Lung (tissue), 16 donors: ENCODE measurements around the gene LRRFIP2. TPM values are rescaled to one million over a fixed set of nuclear protein-coding genes. Genes with fewer than 3 reads are reported as not detected.
"Not testable (repeated sequence)": the region's sequence is repeated elsewhere in the genome, so short reads cannot be mapped to it uniquely, and the experiment has no call there.

Source experiments
- ATAC-seq: fragments of 200-7000 bp; cut with Tn5 transposase; one replicate; pipeline ENCODE4 v1.9.1; 2020; ENCODE audit warnings: moderate number of reproducible peaks; ENCODE audit not compliant: insufficient read depth, low FRiP score
- DNase-seq, 3 donors: peaks; one replicate each; pipeline ENCODE4 v3.0.0-alpha.2; 2013 to 2017
- H3K27ac ChIP-seq, 2 donors: one replicate each; pipeline ENCODE4 v1.5.1; 2013; ENCODE audit warnings: mild to moderate bottlenecking in 2 of 2, moderate library complexity in 2 of 2, control low read depth in 1 of 2, inconsistent platforms in 1 of 2, low read depth in 1 of 2, low read length in 1 of 2
- H3K27me3 ChIP-seq, 3 donors: one replicate each; pipeline ENCODE4 v1.5.1; 2013; ENCODE audit warnings: low read length in 2 of 3; ENCODE audit not compliant: control insufficient read depth in 3 of 3, insufficient read depth in 3 of 3
- H3K36me3 ChIP-seq, 4 donors: one replicate each; pipeline ENCODE4 v1.5.1; 2013; ENCODE audit warnings: low read length in 4 of 4, mild to moderate bottlenecking in 1 of 4, moderate library complexity in 1 of 4; ENCODE audit not compliant: control insufficient read depth in 4 of 4, insufficient read depth in 4 of 4
- H3K4me1 ChIP-seq, 5 donors: one replicate each; pipeline ENCODE4 v1.5.1; 2013; ENCODE audit warnings: low read length in 5 of 5, mild to moderate bottlenecking in 2 of 5, moderate library complexity in 1 of 5; ENCODE audit not compliant: control insufficient read depth in 5 of 5, insufficient read depth in 5 of 5
- H3K4me3 ChIP-seq: one replicate; pipeline ENCODE4 v1.5.1; 2013; ENCODE audit warnings: mild to moderate bottlenecking, control low read depth, moderate library complexity
- H3K9ac ChIP-seq, 2 donors: one replicate each; pipeline ENCODE4 v1.5.1; 2013; ENCODE audit warnings: low read length in 2 of 2, control low read depth in 1 of 2; ENCODE audit not compliant: insufficient read depth in 1 of 2
- H3K9me3 ChIP-seq, 4 donors: one replicate each; pipeline ENCODE4 v1.5.1; 2013; ENCODE audit warnings: low read length in 3 of 4, mild to moderate bottlenecking in 1 of 4, moderate library complexity in 1 of 4; ENCODE audit not compliant: control insufficient read depth in 4 of 4, insufficient read depth in 3 of 4
- WGBS, 2 donors: extraction: QIAGEN DNeasy Blood & Tissue Kit; methylation state at CpG; one replicate each; pipeline ENCODE4 v1.1.7; 2013; 5-methylcytosine and 5-hydroxymethylcytosine counted together
- long read RNA-seq, 5 donors: transcript quantifications; one replicate each; lab custom pipeline, GENCODE V29; 2026
- polyA plus RNA-seq, 2 donors: library from polyadenylated mRNA; stranded (reverse); fragments of 200-250 nt; gene quantifications; one replicate each; pipeline ENCODE4 v1.2.1, GENCODE V29; 2013
- total RNA-seq, 2 donors: library from RNA; depleted of rRNA in 1 of 2; stranded (reverse); fragments of >200 nt in 1 of 2; gene quantifications; one replicate each; pipeline ENCODE4 v1.2.1, GENCODE V29; 2014 to 2021
- TF ChIP-seq, protein P1 (sequence below): IDR thresholded peaks from 2 replicates; pipeline ENCODE4 v1.5.1; 2012; ENCODE audit warnings: mild to moderate bottlenecking; ENCODE audit errors: control extremely low read depth, extremely low read depth
- donor health status: control.
- donor health status: control.
- donor health status: Bipolar disorder and iron deficiency.
- donor health status: healthy.
- donor health status: DM: yes; HTN: yes; CAD: no.

Gene LRRFIP2, protein sequence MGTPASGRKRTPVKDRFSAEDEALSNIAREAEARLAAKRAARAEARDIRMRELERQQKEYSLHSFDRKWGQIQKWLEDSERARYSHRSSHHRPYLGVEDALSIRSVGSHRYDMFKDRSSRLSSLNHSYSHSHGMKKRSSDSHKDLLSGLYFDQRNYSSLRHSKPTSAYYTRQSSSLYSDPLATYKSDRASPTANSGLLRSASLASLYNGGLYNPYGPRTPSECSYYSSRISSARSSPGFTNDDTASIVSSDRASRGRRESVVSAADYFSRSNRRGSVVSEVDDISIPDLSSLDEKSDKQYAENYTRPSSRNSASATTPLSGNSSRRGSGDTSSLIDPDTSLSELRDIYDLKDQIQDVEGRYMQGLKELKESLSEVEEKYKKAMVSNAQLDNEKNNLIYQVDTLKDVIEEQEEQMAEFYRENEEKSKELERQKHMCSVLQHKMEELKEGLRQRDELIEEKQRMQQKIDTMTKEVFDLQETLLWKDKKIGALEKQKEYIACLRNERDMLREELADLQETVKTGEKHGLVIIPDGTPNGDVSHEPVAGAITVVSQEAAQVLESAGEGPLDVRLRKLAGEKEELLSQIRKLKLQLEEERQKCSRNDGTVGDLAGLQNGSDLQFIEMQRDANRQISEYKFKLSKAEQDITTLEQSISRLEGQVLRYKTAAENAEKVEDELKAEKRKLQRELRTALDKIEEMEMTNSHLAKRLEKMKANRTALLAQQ
- total RNA-seq (100 to 1,000 TPM in 1 of 2 donors, 10 to 100 TPM in 1; 60.0 to 106 TPM), polyA plus RNA-seq (10 to 100 TPM; 24.8 to 29.1 TPM)
- long read RNA-seq, donor 1, transcript LRRFIP2-205 (15 exons, 2,522 nt), result major isoform, 9 of 35 reads
- long read RNA-seq, donor 1, partial matches to known transcripts, result 19 of 35 reads
- long read RNA-seq, donor 1, other reads (novel, unspliced or antisense), result 0 of 35 reads
- long read RNA-seq, donor 2, partial matches to known transcripts, result 11 of 13 reads
- long read RNA-seq, donor 2, other reads (novel, unspliced or antisense), result 0 of 13 reads
- long read RNA-seq, donor 3, partial matches to known transcripts, result 12 of 19 reads
- long read RNA-seq, donor 3, other reads (novel, unspliced or antisense), result 0 of 19 reads
- long read RNA-seq, donor 4, partial matches to known transcripts, result 13 of 14 reads
- long read RNA-seq, donor 4, other reads (novel, unspliced or antisense), result 0 of 14 reads
- long read RNA-seq, donor 5, partial matches to known transcripts, result 19 of 30 reads
- long read RNA-seq, donor 5, other reads (novel, unspliced or antisense), result 0 of 30 reads

DNA sequence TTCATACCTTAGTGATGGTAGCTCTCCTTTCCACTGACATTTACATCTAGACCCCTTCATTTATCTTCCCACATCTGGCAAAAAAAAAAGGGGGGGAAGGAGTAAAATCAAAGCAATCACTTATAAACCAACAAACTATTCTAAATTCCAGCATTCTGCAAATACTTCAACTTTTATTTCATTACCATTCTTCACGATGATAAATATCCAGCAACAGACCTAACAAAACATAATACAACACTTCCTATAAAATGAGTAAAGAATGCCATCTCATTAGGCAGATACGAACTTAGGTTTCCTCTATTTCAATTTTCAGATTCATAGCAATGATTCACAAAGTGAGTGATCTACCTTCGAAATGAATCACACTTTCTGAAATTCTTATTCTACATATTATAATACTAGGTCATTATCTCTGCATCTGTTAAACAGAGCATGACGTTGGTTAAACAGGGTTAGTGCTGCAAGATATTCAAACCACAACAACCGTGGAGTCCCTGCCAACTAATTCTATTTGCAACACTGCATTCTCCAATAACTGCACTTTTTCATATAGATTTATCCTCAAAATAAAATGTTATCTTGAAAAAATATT lies at the start of gene LRRFIP2:
Gene LRRFIP2, minus strand, starts transcription at position 51 of the 595 bp plus-strand sequence. CDS start 25,599 bp downstream, outside the sequence.
- peak in 2 of 3 donors; percentile 50 to 55 for DNase-seq
- WGBS, 2 donors, result 1 to 2% methylated on average over 5 of the region's 5 CpGs
- TF ChIP-seq, protein P1, sequence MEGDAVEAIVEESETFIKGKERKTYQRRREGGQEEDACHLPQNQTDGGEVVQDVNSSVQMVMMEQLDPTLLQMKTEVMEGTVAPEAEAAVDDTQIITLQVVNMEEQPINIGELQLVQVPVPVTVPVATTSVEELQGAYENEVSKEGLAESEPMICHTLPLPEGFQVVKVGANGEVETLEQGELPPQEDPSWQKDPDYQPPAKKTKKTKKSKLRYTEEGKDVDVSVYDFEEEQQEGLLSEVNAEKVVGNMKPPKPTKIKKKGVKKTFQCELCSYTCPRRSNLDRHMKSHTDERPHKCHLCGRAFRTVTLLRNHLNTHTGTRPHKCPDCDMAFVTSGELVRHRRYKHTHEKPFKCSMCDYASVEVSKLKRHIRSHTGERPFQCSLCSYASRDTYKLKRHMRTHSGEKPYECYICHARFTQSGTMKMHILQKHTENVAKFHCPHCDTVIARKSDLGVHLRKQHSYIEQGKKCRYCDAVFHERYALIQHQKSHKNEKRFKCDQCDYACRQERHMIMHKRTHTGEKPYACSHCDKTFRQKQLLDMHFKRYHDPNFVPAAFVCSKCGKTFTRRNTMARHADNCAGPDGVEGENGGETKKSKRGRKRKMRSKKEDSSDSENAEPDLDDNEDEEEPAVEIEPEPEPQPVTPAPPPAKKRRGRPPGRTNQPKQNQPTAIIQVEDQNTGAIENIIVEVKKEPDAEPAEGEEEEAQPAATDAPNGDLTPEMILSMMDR, result no peak
- peaks cover 0 to 14% (median 5%) of the 10 kb centered on the region in 4 donors for H3K36me3 ChIP-seq
- peak within 1 kb of the TSS; percentile 85 to 94 for H3K9ac ChIP-seq
- no peak for ATAC-seq
- no peaks in the 10 kb centered on the region for H3K27me3 ChIP-seq
- peaks cover 5 to 56% (median 9%) of the 10 kb centered on the region in 5 donors for H3K4me1 ChIP-seq
- H3K9me3 ChIP-seq, result no peaks in the 10 kb centered on the region
- H3K4me3 ChIP-seq, result peak within 1 kb of the TSS; percentile 99
- H3K27ac ChIP-seq, result peak within 1 kb of the TSS; percentile 98 to 99

DNA sequence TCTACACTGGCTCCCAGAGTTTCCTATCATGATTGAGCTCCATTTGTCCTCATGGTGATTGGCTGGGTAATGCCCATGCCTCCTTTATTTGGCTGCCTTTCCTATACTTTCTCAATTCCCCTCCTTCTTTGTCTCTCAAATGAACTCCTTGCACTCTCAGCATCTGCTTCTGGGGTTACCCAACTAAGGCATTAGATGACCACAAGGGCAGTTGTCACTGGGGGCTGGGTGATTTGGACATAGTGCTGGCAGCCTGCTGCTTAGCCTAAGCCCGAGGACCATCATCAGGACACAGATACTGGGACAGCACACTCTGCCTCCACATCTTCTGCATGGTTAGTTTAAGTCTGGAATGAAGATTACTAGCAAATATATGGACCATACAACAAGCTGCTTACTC lies 49.2 kb upstream of the LRRFIP2 start:
- Histone ChIP-seq H3K9me3 (no peaks in the 10 kb centered on the region), H3K27ac (no peak overlapping the region), H3K4me1 (peaks cover 0 to 3% (median 0%) of the 10 kb centered on the region in 5 donors), H3K9ac (no peak overlapping the region), H3K36me3 (no peaks in the 10 kb centered on the region), H3K27me3 (peaks cover 0 to 7% (median 0%) of the 10 kb centered on the region in 3 donors), H3K4me3 (no peak overlapping the region)
- WGBS, 2 donors, result 90% methylated on average over 1 of the region's 1 CpG
- TF ChIP-seq, protein P1, result no peak
- ATAC-seq (no peak), DNase-seq (no peak)

DNA sequence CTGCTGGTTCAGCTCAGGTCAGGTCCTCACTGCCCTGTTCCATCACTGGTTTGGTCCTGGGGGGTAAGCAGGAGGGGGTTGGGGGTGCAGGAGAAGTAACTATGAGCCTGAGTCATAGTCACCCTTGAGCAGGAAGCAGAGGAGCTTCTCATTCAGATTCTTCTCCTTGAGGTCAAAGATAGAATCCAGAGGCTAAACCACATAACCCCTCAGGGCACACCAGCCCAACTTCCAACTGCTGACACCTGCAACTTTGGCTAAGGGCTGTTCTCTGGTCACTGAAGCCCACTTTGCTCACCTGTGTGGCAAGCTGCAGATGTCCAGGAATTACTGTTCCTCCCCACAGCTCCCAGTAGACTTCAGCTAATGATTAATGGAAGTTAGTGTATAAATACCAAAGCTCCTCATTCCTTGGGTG lies 48.8 kb upstream of the LRRFIP2 start:
- DNase-seq (no peak), ATAC-seq (no peak)
- no peak overlapping the region for H3K9ac ChIP-seq
- no peak overlapping the region for H3K4me3 ChIP-seq
- TF ChIP-seq, protein P1, result no peak
- no peaks in the 10 kb centered on the region for H3K9me3 ChIP-seq
- no peak overlapping the region for H3K27ac ChIP-seq
- H3K27me3 ChIP-seq, result peaks cover 0 to 7% (median 0%) of the 10 kb centered on the region in 3 donors
- no peaks in the 10 kb centered on the region for H3K36me3 ChIP-seq
- peaks cover 0 to 3% (median 0%) of the 10 kb centered on the region in 5 donors for H3K4me1 ChIP-seq

DNA sequence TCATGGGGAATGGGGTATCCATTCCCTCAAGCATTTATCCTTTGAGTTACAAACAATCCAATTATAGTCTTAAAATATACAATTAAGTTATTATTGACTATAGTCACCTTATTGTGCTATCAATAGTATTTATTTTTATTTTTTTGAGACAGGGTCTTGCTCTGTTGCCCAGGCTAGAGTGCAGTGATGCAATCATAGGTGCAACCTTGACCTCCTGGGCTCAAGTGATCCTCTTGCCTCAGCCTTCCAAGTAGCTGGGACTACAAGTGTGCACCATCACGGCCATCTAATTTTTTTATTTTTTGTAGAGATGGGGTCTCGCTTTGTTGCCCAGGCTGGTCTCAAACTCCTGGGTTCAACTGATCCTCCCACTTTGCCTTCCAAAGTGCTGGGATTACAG lies 48.2 kb upstream of the LRRFIP2 start:
- not testable (repeated sequence) for H3K4me3 ChIP-seq, H3K9me3 ChIP-seq, ATAC-seq, H3K9ac ChIP-seq, H3K27ac ChIP-seq, DNase-seq, H3K27me3 ChIP-seq, H3K36me3 ChIP-seq, H3K4me1 ChIP-seq
- WGBS, 2 donors, result 89 to 94% methylated on average over 2 of the region's 2 CpGs
